ENCODE data around the gene GPR176.

The GPR176 gene, protein sequence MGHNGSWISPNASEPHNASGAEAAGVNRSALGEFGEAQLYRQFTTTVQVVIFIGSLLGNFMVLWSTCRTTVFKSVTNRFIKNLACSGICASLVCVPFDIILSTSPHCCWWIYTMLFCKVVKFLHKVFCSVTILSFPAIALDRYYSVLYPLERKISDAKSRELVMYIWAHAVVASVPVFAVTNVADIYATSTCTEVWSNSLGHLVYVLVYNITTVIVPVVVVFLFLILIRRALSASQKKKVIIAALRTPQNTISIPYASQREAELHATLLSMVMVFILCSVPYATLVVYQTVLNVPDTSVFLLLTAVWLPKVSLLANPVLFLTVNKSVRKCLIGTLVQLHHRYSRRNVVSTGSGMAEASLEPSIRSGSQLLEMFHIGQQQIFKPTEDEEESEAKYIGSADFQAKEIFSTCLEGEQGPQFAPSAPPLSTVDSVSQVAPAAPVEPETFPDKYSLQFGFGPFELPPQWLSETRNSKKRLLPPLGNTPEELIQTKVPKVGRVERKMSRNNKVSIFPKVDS

DNA sequence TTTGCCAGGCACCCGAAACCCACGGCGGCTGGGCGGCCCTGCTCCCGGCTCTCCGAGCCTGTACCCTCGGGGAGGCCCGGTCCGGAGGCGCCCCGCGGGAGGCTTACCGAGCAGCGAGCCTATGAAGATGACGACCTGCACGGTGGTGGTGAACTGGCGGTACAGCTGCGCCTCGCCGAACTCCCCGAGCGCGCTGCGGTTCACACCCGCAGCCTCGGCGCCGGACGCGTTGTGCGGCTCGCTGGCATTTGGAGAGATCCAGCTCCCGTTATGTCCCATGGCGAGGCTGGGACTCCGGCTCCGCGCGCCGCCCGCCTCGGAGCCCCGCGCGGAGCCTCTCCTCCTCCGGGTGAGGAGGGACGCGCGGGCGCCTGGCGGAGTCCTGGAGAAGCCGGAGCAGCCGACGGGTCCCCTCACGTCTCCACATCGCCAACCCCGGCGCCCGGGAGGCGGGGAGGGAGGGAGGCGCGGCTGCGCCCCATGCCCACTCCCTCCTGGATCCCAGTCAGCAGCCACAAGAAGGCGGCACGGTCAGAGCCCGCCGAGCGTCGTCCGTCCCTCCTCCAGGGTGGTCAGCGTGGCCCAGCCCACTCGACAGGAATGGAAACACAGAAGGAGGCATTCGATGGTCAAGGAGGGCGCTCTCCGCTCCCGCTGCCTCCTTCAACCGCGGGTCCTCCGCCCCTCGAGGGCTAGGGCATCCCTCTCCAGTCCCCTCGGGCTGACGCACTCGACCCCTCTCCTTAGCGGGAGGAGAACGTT lies at the start of gene GPR176:
Gene GPR176, minus strand, starts transcription at position 519 of the 762 bp plus-strand sequence. Its CDS starts 240 bp downstream, at position 279.
- peak; percentile 13 to 14 for DNase-seq

DNA sequence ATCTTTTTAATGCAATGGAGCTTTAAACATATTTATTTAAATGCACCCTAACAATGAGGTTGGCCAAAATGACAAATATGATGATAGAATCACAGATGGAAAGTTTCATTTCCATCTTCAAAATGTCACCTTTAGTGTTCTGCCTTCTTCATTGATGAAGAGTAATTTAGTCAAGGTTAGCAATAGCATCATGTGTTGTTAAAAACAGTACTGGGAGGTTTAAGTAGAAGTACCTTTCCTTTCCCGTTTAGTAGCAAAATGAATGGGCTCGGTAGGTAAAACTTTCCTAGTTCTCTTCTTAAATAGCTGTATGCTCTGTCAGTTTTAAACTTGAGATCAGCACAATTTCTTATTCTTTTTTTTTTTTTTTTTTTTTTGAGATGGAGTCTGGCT lies 48.9 kb upstream of the GPR176 start:
- DNase-seq = no peak

DNA sequence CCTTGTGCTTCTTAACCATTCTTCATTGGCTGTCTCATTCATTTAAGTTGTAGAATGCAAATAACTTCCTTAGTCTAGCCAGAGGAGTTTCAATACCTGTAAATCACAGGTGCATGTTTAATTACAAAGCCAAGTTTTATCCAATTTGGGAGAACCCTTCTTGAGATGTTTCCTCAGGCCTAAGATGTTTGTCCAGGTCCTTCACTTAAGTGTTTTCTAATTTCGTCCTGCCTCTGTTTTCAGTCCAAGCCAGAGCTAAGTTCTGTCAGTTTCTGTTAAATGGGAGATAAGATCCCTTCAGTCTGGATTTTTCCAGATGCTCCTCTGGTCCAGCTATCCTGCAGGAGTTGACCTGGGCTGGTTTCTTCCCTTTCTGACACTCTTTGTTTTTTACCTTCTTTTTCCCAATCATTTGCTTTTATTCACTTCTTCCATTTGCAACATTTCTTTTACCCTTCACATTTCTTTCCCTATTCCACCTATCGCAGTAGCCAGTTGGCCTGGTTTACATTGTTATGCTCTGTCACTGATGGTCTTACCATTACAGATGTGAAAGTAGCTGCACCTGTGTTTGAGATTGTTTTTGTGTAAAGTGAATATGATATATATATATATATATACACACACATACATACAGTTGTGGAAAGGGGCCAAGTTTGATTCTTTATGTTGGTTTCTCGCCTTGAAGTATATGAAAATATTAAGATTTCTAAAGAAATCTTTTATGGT lies 48.4 kb upstream of the GPR176 start:
- DNase-seq = no peak

DNA sequence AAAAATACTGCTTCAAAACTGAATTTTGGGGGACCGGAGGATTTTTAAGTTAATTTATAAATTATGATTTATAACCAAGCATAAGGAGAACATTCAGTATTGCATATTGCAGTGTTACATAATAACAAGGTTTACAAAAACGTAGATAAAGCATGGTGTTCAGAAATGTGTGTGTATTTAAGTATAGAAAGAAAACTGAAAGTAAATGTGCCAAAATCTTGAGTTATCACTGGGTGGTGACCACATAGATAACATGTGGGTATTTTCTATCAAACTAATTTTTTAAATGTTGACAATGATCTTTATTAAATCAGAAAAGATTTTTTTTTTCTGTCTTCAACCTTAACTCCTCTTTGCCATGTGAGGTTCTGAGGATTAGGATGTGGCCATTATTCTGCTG lies 46.5 kb upstream of the GPR176 start:
- DNase-seq = no peak

DNA sequence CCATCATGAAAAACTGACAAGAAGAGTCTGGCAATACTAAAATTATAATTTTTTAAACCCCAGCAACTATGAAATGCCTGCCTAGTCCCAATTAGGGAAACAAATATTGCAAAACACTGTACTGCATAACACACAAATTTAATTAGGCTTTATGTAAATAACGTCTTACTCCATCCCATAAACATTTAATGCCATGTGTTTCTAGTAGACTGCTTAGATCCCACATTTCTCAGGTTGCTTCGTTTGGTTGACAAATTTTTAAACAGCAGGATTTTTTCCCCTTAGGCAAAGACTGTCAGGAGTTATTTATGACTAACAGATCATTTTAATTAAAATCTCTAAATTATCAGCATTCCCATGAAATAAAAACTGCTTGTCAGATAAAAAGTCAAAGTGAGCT lies 43.7 kb upstream of the GPR176 start:
- no peak for DNase-seq

DNA sequence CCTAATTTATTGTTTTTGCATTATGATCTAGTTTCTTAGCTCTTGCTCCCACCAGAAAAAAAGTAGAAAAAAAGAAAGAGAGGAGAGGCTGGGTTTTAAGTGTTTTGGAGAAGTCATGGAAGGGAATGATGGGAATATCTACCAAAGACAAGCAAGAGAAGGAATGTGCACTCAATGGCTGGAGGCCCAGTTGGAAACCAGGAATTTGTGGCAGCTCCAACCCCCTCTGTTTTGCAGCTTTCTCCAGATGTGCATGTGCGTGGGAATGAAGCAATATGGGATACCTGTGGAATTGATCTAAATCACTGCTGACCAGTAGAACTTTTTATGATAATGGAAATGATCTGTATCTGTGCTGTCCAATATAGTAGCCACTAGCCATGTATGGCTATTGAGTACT lies 41.0 kb upstream of the GPR176 start:
- DNase-seq = no peak

DNA sequence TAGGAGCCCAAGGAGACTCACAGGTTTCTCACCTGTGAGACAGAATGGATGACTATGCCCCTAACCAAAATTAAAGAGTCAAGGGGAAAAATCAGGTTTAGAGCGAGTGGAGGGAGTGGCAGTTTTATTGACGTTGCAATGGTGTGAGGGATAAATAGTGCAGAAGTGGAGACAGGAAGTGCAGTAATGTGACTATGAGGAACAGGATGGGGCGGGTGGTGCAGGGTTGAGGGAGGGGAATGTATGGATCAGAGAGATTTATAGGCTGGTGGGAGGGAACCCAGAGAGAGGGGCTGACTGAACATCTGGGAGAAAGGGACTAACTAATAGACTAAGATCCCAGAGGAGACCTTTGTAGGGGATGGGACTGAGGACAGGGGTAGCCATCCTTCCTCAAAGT lies 40.3 kb upstream of the GPR176 start:
- DNase-seq = no peak

DNA sequence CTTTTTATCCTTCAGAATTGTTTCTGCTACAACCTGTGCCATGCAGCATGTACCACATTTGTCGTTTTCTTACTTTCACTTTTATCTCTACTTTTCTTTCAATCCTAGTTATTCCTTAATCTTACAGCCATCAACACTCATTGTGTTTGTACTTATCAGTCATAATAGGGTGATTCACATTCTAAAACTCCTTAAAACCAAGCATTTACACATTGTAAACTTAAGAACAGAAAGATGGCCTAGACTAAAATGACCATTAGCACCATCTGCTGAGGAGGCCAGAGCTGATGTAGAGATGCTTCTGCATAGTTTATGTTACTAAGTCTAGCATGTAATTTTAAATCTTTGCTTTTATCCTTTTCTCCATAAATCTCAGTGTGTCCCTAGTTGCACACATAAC lies 39.3 kb upstream of the GPR176 start:
- DNase-seq = no peak

DNA sequence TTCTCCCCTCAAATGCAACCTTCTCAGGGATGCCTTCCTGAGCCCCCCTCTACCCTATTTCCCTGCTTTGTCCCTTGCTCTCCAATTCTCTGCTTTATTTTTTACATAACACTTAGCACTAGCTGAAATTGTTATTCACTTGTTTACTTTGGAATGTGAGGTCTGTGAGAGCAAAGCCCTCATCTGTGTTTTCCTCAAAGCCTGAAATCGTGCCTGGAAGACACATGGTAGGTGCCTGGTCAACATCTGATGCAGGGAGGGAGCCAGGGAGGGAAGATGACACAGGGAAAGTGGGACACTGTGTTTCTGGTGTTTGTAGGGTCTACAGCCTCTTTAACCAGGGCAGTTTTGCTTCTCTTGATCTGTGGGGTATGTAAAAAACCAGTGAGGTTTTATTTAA lies 37.4 kb upstream of the GPR176 start:
- no peak for DNase-seq

DNA sequence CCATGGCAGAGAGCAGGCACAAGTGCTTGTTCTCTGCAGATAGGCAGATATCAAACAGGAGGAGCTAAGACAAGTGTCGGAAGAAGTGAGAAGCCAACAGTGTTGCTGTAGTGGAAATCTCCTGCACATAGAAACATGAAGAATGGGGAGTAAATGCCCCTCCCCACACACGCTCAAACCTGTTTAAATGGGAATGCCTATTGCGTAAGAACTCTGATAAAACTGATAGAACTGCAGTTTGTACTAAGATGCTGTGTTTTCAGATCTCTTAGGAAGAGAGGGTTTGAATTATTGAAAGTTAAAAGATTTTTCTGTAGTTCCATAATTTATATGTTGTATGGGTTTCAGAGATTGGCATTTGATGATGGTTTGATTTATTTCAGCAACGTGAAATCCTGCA lies 33.5 kb upstream of the GPR176 start:
- no peak for DNase-seq

DNA sequence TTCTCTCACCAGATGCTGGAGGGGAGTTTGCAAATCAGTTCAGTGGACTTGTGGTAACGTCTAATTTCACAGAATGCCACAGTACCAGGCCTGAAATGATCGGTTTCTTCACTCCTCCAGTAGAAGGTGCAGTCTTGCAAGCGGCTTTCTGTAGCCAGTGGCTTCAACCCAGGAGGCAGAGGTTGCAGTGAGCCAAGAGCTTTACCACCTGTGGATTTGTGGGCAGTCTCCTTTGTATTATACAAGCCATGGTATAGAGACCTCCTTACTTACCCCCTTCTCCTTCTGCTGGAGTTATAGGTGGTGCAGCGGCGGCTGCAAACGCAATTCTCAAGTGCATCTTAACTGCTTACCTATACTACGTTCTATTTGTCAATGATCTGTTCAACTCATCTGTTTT lies 31.5 kb upstream of the GPR176 start:
- DNase-seq = no peak

DNA sequence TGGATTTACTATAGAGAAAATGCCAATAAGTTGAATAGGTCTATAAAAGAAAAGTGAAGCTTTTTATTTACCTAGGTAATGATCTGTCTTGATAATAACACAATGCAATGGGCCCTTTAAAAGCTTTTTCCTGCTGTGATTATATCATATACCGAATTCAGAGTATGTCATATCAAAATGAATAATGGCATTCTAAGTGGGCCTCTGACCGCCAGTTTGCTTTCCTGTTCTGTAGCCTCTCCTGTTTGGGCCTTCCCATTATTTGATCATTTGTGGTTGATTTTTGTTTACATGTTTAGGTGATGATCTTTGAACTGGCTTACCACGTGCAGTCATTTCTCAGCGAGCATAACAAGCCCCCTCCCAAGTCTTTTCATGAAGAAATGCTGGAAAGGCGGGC lies 28.8 kb upstream of the GPR176 start:
- DNase-seq = no peak

DNA sequence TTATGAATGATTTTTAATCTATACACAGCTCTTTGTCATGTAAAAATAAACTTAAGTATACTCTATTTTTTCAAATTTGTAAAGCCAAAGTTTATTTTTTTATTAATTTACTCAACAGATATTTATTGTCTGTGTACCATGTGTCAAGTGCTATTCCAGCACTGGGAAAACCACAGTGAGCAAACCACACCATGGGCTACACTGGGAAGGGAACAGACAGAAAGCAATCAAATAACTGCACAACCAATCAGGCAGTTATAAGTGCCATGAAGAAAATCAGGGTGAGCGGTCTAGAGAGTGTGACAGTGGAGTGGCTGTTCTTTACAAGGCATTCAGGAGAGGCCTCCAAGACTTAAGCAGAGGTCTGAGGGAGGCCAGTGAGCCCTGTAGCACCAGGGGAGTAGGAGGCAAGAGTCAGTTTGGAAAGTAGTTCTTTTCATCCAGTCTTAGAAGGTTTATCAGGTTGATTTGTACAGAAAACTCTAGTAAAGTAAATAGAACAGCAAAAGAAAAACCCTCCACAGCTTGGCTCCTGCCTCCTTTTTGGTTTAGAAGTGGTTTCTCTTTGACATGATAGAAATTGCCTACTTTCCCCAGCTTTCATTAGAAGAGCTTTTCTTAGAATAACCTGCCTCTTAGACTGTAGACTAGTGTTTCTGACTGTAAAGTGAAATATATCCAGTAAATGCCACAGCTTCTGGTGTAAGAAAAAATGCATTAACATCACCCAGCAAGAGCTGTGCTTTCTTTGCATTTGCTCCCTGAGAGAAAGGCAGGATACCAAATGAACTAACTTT lies 27.5 kb upstream of the GPR176 start:
- no peak for DNase-seq

DNA sequence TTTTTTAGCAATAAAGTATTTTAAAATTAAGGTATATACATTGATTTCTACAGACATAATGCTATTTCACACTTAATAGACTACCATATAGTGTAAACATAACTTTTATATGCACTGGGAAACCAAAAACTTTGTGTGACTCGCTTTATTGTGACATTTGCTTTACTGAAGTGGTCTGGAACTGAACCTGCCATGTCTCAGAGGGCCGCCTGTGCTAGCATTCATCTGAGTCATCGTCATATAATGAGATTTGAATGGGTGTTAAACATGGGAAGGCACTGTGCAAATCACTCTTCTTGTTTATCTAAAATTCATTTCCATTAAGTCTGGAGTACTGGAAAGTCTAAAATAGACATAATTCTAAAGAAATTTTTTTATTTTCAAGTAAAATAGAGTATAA lies 26.8 kb upstream of the GPR176 start:
- DNase-seq = no peak

DNA sequence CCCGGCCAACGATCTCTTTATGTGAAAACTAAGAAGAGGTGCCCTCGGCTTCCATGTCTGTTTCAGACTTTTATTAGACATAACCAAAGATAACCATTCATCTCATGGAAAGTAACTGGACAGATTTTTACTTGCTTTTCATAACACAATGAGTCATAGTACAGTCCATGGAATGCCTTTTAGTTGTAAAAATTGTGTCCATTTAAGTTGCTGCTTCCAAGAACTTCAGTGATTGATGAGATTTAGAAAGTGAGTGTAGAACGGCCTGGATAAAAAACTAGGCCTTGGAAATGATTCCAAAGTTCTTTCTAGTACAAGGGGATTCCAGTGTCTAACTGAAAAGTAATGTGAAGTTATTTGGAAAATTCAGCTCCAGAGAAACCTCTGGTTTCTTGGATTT lies 24.7 kb upstream of the GPR176 start:
- DNase-seq = no peak

DNA sequence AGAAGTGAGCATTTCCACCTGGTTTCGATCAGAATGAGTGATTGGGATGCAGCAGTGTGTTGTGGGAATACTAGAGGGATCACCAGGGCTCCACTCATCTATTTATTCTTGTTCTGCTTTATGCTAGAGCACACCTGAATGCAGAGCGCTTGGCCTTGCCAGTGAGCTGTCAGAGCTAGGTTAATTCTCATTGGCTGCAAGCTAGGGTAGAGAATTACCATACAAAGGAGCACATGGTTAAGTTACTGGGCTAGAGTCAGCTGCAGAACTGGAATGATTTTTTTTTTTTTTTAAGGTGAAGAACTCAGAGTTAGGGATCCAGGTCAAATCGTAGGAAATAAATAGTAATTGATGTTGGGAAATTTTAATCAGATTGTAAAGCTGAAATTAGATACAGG lies 22.7 kb upstream of the GPR176 start:
- DNase-seq = no peak

DNA sequence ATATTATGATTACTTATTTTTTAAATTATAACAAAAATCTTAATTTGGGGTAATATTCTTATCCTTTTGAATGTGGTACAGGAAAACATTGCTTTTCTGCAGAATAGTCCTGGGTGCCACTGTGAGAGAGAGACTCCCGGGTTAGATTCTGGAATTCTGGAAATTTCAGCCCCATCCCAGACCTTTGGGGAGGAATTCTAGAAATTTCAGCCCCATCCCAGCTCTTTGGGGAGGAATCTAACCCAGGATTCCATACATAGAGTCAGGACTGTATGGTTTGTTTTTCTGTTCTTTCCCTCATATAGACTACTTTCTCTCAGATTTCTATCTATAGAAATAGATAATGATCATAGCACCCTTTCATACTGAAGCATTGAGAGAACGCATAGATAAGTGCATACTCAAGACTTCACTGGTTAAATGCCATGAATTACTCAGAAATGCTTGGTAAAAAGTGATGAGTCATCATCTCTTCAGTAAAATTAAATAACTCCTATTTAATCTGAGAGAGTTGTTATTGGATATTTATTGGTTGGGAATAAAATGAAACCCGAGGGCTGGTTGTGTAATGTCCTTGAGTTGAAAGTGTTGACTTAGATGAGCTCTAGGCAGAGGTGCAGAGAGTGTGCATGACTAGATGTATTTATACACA lies 22.2 kb upstream of the GPR176 start:
- DNase-seq = no peak

DNA sequence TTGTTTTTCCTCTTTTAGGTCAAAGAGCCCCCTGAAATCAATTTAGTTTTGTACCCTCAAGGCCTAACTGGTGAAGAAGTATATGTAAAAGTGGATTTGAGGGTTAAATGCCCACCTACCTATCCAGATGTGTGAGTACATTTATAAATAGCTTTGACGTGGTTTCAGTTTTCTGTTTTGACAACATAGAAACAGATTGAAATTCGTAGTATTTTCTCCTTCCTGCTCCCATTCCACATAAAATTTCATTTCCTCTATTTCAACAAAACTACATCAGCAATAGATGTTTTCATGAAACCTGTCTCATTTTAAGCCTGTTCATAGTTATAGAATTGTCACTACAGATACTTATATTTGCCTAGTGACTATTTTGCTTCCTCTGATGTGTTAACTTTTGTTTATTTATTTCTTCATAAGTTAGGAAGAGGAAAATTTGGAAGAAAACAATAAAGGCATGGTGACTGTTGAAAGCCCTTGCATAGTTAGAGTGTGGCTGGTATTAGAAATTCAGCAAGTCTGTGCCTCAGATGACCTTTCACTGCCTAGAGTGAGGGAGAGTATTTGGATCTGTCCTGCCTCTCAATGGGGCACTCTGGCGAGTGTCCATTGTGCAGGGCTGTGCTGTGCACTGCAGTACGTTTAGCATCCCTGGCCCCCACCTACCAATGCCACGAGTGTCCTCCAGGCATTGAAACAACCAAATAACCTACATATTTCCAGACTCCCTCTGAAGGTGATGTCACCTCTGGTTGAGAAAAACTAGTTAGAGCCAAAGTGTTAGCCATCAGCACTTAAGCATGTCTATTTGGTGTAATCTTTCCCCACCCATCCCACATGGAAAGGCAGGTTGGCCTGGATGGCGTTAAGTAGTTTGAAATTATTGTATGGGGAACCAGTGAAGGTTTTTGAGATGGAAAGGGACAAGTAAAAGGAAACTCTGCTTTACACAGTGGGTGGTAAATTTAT lies 19.7 kb upstream of the GPR176 start:
- DNase-seq = no peak

DNA sequence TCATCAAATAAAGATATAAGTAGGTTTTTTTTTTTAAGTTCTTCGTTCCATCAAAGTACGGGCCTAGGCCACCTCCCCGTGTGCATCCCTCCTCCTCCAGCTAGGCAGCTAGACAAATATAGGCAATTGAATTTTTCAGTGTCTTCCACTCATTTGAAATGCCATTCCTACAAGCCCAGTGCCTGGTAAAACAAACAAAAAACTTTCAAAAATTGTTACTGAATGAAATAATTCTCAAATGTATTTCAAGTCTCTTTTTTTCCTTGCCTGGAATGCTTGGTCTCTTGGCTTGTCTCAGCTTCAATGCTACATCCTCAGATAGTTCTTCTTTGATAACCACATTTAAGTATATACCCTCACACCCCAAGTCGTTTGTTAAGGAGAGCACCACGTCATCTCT lies 17.6 kb upstream of the GPR176 start:
- DNase-seq = no peak

DNA sequence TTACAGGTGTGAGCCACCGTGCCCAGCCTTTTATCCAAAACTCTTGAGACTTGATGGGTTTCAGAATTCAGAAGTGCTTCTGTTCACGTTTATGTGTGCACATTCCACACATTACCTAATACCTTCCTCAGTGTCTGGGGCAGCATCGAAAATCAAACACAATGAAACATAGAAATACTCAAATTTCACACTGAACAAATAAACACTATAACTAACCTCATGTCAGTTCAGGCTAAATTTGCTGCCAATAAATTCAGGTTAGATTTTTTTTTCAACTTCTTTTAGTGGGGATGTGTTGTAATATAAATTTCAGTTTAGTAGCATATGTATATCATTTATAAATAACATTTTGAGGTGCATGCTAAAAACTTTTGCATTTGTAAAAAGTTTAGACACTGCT lies 16.6 kb upstream of the GPR176 start:
- DNase-seq = no peak

DNA sequence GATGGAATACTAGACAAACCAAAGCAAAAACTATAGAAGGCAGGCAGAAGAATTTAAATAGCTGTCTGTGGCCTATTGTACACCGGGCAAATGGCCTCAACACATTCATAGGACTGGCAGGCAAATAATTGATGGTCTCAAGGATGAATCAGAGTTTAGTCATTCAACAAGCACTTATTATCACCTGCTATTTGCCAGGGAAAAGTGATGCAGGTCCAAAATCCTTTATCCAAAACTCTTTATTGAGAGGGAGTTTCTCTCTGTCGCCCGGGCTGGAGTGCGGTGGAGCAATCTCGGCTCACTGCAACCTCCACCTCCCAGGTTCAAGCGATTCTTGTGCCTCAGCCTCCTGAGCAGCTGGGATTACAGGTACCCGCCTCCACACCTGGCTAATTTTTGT lies 16.1 kb upstream of the GPR176 start:
- no peak for DNase-seq

Data from stimulated activated CD4-positive, alpha-beta T cell treated with anti-CD3 and anti-CD28 coated beads, Interleukin-4, amount 100 ng/mL, for 4 hours (primary cell).